Stimulated activated CD4-positive, alpha-beta T cell treated with anti-CD3 and anti-CD28 coated beads, TNF-alpha, amount 100 ng/mL, for 48 hours (primary cell): Measurements from ENCODE around the gene SLFN13.
A peak's percentile ranks its signal among the peaks of the same experiment; 100 is the strongest.
"Not testable (repeated sequence)": the region's sequence is repeated elsewhere in the genome, so short reads cannot be mapped to it uniquely, and the experiment has no call there.

ENCODE experiments used
- DNase-seq, 3 donors: peaks; one replicate each; pipeline ENCODE4 v3.0.0-alpha.2; 2020; ENCODE audit warnings: low read depth in 3 of 3

SLFN13 gene

DNA sequence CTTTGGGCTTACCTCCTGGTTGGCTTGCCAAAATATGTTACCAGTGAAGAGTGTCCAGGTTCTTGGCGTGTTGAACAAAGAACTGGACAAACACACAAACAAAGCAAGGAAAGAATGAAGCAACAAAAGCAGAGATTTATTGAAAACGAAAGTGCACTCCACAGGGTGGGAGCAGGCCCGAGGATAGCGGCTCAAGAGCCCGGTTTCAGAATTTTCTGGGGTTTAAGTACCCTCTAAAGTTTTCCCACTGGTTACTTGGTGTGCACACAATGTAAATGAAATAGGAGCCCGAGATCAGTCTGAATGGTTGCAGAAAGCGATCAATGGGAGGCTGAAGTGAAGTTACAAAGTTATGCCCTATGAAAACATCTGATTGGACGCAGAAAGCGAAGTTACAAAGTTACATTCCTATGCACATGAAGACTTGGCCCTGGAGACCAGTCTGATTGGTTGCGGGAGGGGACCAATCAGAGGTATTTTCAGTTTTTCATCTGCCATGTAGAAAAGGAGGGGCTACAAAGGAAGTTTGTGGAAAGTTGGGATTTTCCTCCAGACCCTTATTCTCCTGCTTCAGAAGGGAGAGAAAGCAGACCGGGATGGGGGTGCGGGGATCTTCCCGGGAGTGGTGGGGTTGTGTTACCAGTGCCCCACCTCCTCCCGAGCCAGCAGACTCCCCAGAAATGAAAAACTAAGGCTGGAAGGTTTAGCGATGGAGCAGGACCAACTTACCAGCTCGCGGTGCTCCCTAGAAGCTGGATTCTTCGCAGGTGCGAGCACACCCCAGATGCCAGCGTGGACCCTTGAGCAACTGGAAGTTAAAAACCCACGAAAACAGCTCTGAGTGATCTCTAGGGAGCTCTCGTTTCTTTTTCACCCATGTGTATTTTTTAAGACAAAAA is 16.1 kb downstream of the SLFN13 start, which contains the start of gene SLFN12:
SLFN12 (minus strand) TSS at position 325 of the 899 bp plus-strand sequence. CDS start 9,472 bp downstream, outside the sequence.
- DNase-seq: peak in 1 of 3 donors; percentile 36

DNA sequence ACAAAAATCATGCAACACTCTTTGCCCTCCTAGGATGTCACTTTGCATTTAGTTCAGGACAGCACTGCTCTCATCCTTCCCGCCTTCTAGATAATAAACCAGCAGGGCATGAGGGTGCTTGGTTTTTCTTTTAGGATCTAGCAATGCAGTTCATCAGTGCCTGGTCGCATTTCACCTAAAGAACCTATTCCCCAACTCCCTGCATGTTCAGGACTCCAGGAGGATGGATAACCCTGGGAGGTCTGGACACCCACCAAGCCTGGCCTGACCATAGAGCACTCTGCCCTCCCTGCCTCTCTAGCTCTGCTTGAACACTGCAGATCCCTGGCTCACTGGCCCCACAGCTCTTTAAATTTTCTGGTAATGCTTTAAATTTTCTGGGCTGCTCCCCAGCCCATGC is 18.9 kb downstream of the SLFN13 start:
- no peak for DNase-seq

- DNase-seq: no peak
These were observed 20.3 kb downstream of the SLFN13 start for GRCh38 chr17:35428229-35428628.

- no peak for DNase-seq
These were observed 24.8 kb downstream of the SLFN13 start for GRCh38 chr17:35423761-35424160.

GRCh38 chr17:35421069-35421468 is 27.5 kb downstream of the SLFN13 start:
- not testable (repeated sequence) for DNase-seq

- DNase-seq: no peak
These were observed 31.9 kb downstream of the SLFN13 start for GRCh38 chr17:35416659-35417058.

- not testable (repeated sequence) for DNase-seq
These were observed 33.9 kb downstream of the SLFN13 start for GRCh38 chr17:35414707-35415106.

- DNase-seq: no peak
These were observed 34.3 kb downstream of the SLFN13 start for GRCh38 chr17:35414247-35414646.

- no peak for DNase-seq
These were observed 41.0 kb downstream of the SLFN13 start for GRCh38 chr17:35407531-35407930.

GRCh38 chr17:35406568-35406967 is 42.0 kb downstream of the SLFN13 start:
- no peak for DNase-seq

DNA sequence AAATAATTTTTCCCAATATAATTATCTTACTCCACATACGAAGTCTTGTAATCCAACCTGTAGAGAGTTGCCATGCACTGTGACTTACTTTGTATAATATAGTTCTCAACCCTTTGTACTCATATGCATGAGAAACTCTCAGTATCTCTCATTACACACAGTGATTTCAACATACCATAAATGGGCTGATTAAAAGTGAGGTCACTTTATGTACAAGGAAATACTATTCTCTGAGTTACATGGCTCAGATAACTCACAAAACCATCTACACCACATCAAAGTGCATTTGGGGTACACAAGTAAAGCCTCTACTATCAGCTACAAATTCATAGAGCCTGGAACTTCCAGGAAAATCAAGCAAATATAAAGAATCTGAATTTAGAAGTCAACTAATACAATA is 44.2 kb downstream of the SLFN13 start:
- no peak for DNase-seq

DNA sequence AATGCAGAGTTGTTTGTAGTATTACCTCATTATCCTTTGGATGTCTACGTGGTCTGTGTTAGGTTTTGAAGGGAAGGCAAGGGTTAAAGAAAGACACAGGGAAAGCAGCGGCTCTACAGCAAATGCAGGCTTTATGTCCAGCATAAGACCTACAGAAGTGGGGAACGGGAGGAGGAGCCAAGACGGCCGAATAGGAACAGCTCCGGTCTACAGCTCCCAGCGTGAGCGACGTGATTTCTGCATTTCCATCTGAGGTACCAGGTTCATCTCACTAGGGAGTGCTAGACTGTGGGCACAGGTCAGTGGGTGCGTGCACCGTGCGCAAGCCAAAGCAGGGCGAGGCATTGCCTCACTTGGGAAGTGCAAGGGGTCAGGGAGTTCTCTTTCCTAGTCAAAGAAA is 54.8 kb downstream of the SLFN13 start:
- not testable (repeated sequence) for DNase-seq

GRCh38 chr17:35390663-35391062 is 57.9 kb downstream of the SLFN13 start:
- DNase-seq: no peak

GRCh38 chr17:35390156-35390555 is 58.4 kb downstream of the SLFN13 start:
- DNase-seq: no peak

GRCh38 chr17:35387496-35387895 is 61.1 kb downstream of the SLFN13 start:
- no peak for DNase-seq
